H9 (cell line): ENCODE measurements around the gene UNC5C. TPM values are rescaled to one million over a fixed set of nuclear protein-coding genes. Genes with fewer than 3 reads are reported as not detected.

Experiments used
- DNase-seq: peaks from one replicate; pipeline ENCODE4 v3.0.0-alpha.2; 2017
- H2AFZ ChIP-seq: one replicate; pipeline ENCODE4 v1.6.1; 2013; ENCODE audit warnings: mild to moderate bottlenecking, low read length, control low read depth, moderate library complexity
- H2AK5ac ChIP-seq: 2 replicates; pipeline ENCODE4 v1.6.1; 2013; ENCODE audit warnings: low read length, control low read depth, mixed read lengths; ENCODE audit not compliant: insufficient read length
- H2BK120ac ChIP-seq: one replicate; pipeline ENCODE4 v1.6.1; 2013; ENCODE audit warnings: low read depth, mild to moderate bottlenecking, low read length, control low read depth, inconsistent platforms; ENCODE audit not compliant: poor library complexity, severe bottlenecking
- H2BK12ac ChIP-seq: 2 replicates; pipeline ENCODE4 v1.6.1; 2013; ENCODE audit warnings: low read length, control low read depth, mixed read lengths, low read depth; ENCODE audit not compliant: insufficient read length
- H2BK15ac ChIP-seq: 2 replicates; pipeline ENCODE4 v1.6.1; 2013; ENCODE audit warnings: low read depth, low read length, control low read depth
- H2BK20ac ChIP-seq: one replicate; pipeline ENCODE4 v1.6.1; 2013; ENCODE audit warnings: low read depth, mild to moderate bottlenecking, low read length, control low read depth, inconsistent platforms; ENCODE audit not compliant: poor library complexity, severe bottlenecking
- H2BK5ac ChIP-seq: 2 replicates; pipeline ENCODE4 v1.6.1; 2013; ENCODE audit warnings: low read length, control low read depth, mixed read lengths; ENCODE audit not compliant: insufficient read length
- H3K14ac ChIP-seq: 2 replicates; pipeline ENCODE4 v1.6.1; 2013; ENCODE audit warnings: low read length, control low read depth; ENCODE audit not compliant: insufficient read depth
- H3K18ac ChIP-seq: 2 replicates; pipeline ENCODE4 v1.6.1; 2013; ENCODE audit warnings: low read depth, mild to moderate bottlenecking, mixed read lengths, low read length, control low read depth; ENCODE audit not compliant: insufficient read length
- H3K23ac ChIP-seq: 2 replicates; pipeline ENCODE4 v1.6.1; 2013; ENCODE audit warnings: low read length, control low read depth, mixed read lengths, low read depth; ENCODE audit not compliant: insufficient read length
- H3K23me2 ChIP-seq: 2 replicates; pipeline ENCODE4 v1.6.1; 2013; ENCODE audit warnings: low read depth, mild to moderate bottlenecking, mixed read lengths, low read length, control low read depth; ENCODE audit not compliant: insufficient read length, poor library complexity, severe bottlenecking
- H3K27ac ChIP-seq: 2 replicates; pipeline ENCODE4 v1.5.1; 2013; ENCODE audit warnings: low read length, control low read depth, mixed read lengths, low read depth; ENCODE audit not compliant: insufficient read length
- H3K27me3 ChIP-seq: 2 replicates; pipeline ENCODE4 v1.6.1; 2013; ENCODE audit warnings: low read length, control low read depth, inconsistent platforms; ENCODE audit not compliant: insufficient read depth
- H3K4ac ChIP-seq: 2 replicates; pipeline ENCODE4 v1.6.1; 2013; ENCODE audit warnings: low read depth, mild to moderate bottlenecking, control low read depth, inconsistent platforms, low read length, moderate library complexity
- H3K4me1 ChIP-seq: 2 replicates; pipeline ENCODE4 v1.6.1; 2013; ENCODE audit warnings: low read length, control low read depth, inconsistent platforms; ENCODE audit not compliant: insufficient read depth
- H3K4me2 ChIP-seq: 2 replicates; pipeline ENCODE4 v1.6.1; 2013; ENCODE audit warnings: low read length, control low read depth, mixed read lengths; ENCODE audit not compliant: insufficient read length, insufficient read depth
- H3K56ac ChIP-seq: 2 replicates; pipeline ENCODE4 v1.6.1; 2013; ENCODE audit warnings: low read depth, mild to moderate bottlenecking, mixed read lengths, low read length, control low read depth; ENCODE audit not compliant: insufficient read length
- H3K79me1 ChIP-seq: 2 replicates; pipeline ENCODE4 v1.6.1; 2013; ENCODE audit warnings: low read depth, mild to moderate bottlenecking, moderate library complexity, low read length, control low read depth, inconsistent platforms; ENCODE audit not compliant: insufficient read depth, poor library complexity, severe bottlenecking
- H3K79me2 ChIP-seq: 2 replicates; pipeline ENCODE4 v1.6.1; 2013; ENCODE audit warnings: low read length, control low read depth, inconsistent platforms; ENCODE audit not compliant: insufficient read depth
- H3K9ac ChIP-seq: 2 replicates; pipeline ENCODE4 v1.6.1; 2013; ENCODE audit warnings: low read length, control low read depth, mixed read lengths; ENCODE audit not compliant: insufficient read length; ENCODE audit errors: extremely low read depth
- H3K9me3 ChIP-seq: one replicate; pipeline ENCODE4 v1.6.1; 2013; ENCODE audit warnings: low read depth, low read length, inconsistent platforms; ENCODE audit not compliant: control insufficient read depth
- H3T11ph ChIP-seq: one replicate; pipeline ENCODE4 v1.6.1; 2013; ENCODE audit warnings: mild to moderate bottlenecking, low read length, control low read depth, inconsistent platforms
- H4K20me1 ChIP-seq: one replicate; pipeline ENCODE4 v1.6.1; 2013; ENCODE audit not compliant: control insufficient read depth, insufficient read length, insufficient read depth
- H4K5ac ChIP-seq: 2 replicates; pipeline ENCODE4 v1.6.1; 2013; ENCODE audit warnings: low read depth, mild to moderate bottlenecking, mixed read lengths, low read length, control low read depth; ENCODE audit not compliant: insufficient read length
- H4K8ac ChIP-seq: replicated peaks from 2 replicates; pipeline ENCODE4 v1.6.1; 2013; ENCODE audit warnings: low read length, control low read depth, mixed read lengths, low read depth; ENCODE audit not compliant: insufficient read length
- H4K91ac ChIP-seq: 2 replicates; pipeline ENCODE4 v1.6.1; 2013; ENCODE audit warnings: low read depth, mild to moderate bottlenecking, moderate library complexity, mixed read lengths, low read length, control low read depth; ENCODE audit not compliant: insufficient read length
- H3K27ac Mint-ChIP-seq, 3 experiments: 2 replicates in 2 of 3; 3 replicates in 1 of 3; pipeline ENCODE4 v1.8.0; 2020 to 2021; ENCODE audit warnings: mixed read lengths in 3 of 3, mild to moderate bottlenecking in 1 of 3, moderate library complexity in 1 of 3
- H3K27me3 Mint-ChIP-seq: 2 replicates; pipeline ENCODE4 v1.8.0; 2021; ENCODE audit warnings: low read depth, mild to moderate bottlenecking, moderate library complexity, mixed read lengths
- H3K36me3 Mint-ChIP-seq, 3 experiments: 2 replicates in 2 of 3; 3 replicates in 1 of 3; pipeline ENCODE4 v1.8.0; 2020 to 2021; ENCODE audit warnings: low read depth in 3 of 3, mixed read lengths in 3 of 3; ENCODE audit not compliant: insufficient read depth in 1 of 3
- H3K4me1 Mint-ChIP-seq, 2 experiments: 2 replicates each; pipeline ENCODE4 v1.8.0; 2020; ENCODE audit warnings: mixed read lengths in 2 of 2
- H3K4me3 Mint-ChIP-seq, 2 experiments: 2 replicates in 1 of 2; 3 replicates in 1 of 2; pipeline ENCODE4 v1.8.0; 2020 to 2021; ENCODE audit warnings: mild to moderate bottlenecking in 2 of 2, mixed read lengths in 2 of 2, moderate library complexity in 1 of 2
- H3K9me3 Mint-ChIP-seq, 2 experiments: 2 replicates in 1 of 2; 3 replicates in 1 of 2; pipeline ENCODE4 v1.8.0; 2020; ENCODE audit warnings: mild to moderate bottlenecking in 2 of 2, mixed read lengths in 2 of 2, moderate library complexity in 1 of 2
- CTCF ChIP-seq: fragments of 200-600 bp; sonication (generic); conservative IDR thresholded peaks from 3 replicates; pipeline ENCODE4 v1.8.0; 2021; ENCODE audit warnings: antibody characterized with exemption, mild to moderate bottlenecking
- WGBS: extraction: QIAGEN DNeasy Blood & Tissue Kit; methylation state at CpG from one replicate; pipeline ENCODE4 v1.1.7; 2013; ENCODE audit warnings: missing lambda C conversion rate, low lambda C conversion rate, mixed read lengths; ENCODE audit not compliant: insufficient read length; ENCODE audit errors: extremely low coverage; 5-methylcytosine and 5-hydroxymethylcytosine counted together
- total RNA-seq: library from RNA; stranded (reverse); gene quantifications from 2 replicates; pipeline ENCODE4 v1.2.1, GENCODE V29; 2021

UNC5C gene
- total RNA-seq, 1 experiment from 2014 or later = not detected

- H3K9ac ChIP-seq = no peak overlapping the region
- WGBS = no CpG with 5 or more reads among the region's 4 CpGs
- no peak overlapping the region for H2AFZ ChIP-seq
- H3K4ac ChIP-seq = no peak overlapping the region
- H3T11ph ChIP-seq = no peak overlapping the region
- no peak overlapping the region for H2AK5ac ChIP-seq
- H3K27ac ChIP-seq = no peak overlapping the region
- H2BK20ac ChIP-seq = no peak overlapping the region
- no peaks in the 10 kb centered on the region; a peak in 1 of 7 replicates for H3K36me3 Mint-ChIP-seq
- H2BK15ac ChIP-seq = no peak overlapping the region
- no peak overlapping the region for H4K8ac ChIP-seq
- no peak overlapping the region for H3K23ac ChIP-seq
- peaks cover 12% of the 10 kb centered on the region in 2 experiments for H3K4me1 Mint-ChIP-seq
- H3K27me3 Mint-ChIP-seq = peaks cover 36% of the 10 kb centered on the region
- H3K4me1 ChIP-seq = no peaks in the 10 kb centered on the region
- no peak overlapping the region for H3K27ac Mint-ChIP-seq
- DNase-seq = no peak
- no peak overlapping the region for H3K14ac ChIP-seq
- no peak overlapping the region for H3K4me2 ChIP-seq
- no peak overlapping the region for H4K5ac ChIP-seq
- peaks cover 17% of the 10 kb centered on the region for H3K23me2 ChIP-seq
- H3K9me3 Mint-ChIP-seq = no peaks in the 10 kb centered on the region; a peak in 1 of 5 replicates
- no peak overlapping the region for H3K56ac ChIP-seq
- no peaks in the 10 kb centered on the region for H3K9me3 ChIP-seq
- no peaks in the 10 kb centered on the region for H3K79me2 ChIP-seq
- H2BK12ac ChIP-seq = no peak overlapping the region
- H3K18ac ChIP-seq = no peak overlapping the region
- H2BK5ac ChIP-seq = no peak overlapping the region
- no peak for TF ChIP-seq CTCF
- peaks cover 11% of the 10 kb centered on the region; the same call in 1 of the 2 replicates for H3K27me3 ChIP-seq
- H4K91ac ChIP-seq = no peak overlapping the region
- no peak overlapping the region for H3K4me3 Mint-ChIP-seq
- no peak overlapping the region for H2BK120ac ChIP-seq
- no peaks in the 10 kb centered on the region for H3K79me1 ChIP-seq
- H4K20me1 ChIP-seq = no peaks in the 10 kb centered on the region
These were observed 4.3 kb upstream of the UNC5C start for GRCh38 chr4:95552942-95553550.
